H9 (cell line): ENCODE data around the gene KIZ. TPM values are rescaled to one million over a fixed set of nuclear protein-coding genes. Genes with fewer than 3 reads are reported as not detected.

ENCODE experiments used
- DNase-seq: peaks from one replicate; pipeline ENCODE4 v3.0.0-alpha.2; 2017
- H2AFZ ChIP-seq: one replicate; pipeline ENCODE4 v1.6.1; 2013; ENCODE audit warnings: mild to moderate bottlenecking, low read length, control low read depth, moderate library complexity
- H2AK5ac ChIP-seq: 2 replicates; pipeline ENCODE4 v1.6.1; 2013; ENCODE audit warnings: low read length, control low read depth, mixed read lengths; ENCODE audit not compliant: insufficient read length
- H2BK120ac ChIP-seq: one replicate; pipeline ENCODE4 v1.6.1; 2013; ENCODE audit warnings: low read depth, mild to moderate bottlenecking, low read length, control low read depth, inconsistent platforms; ENCODE audit not compliant: poor library complexity, severe bottlenecking
- H2BK12ac ChIP-seq: 2 replicates; pipeline ENCODE4 v1.6.1; 2013; ENCODE audit warnings: low read length, control low read depth, mixed read lengths, low read depth; ENCODE audit not compliant: insufficient read length
- H2BK15ac ChIP-seq: 2 replicates; pipeline ENCODE4 v1.6.1; 2013; ENCODE audit warnings: low read depth, low read length, control low read depth
- H2BK20ac ChIP-seq: one replicate; pipeline ENCODE4 v1.6.1; 2013; ENCODE audit warnings: low read depth, mild to moderate bottlenecking, low read length, control low read depth, inconsistent platforms; ENCODE audit not compliant: poor library complexity, severe bottlenecking
- H2BK5ac ChIP-seq: 2 replicates; pipeline ENCODE4 v1.6.1; 2013; ENCODE audit warnings: low read length, control low read depth, mixed read lengths; ENCODE audit not compliant: insufficient read length
- H3K14ac ChIP-seq: 2 replicates; pipeline ENCODE4 v1.6.1; 2013; ENCODE audit warnings: low read length, control low read depth; ENCODE audit not compliant: insufficient read depth
- H3K18ac ChIP-seq: 2 replicates; pipeline ENCODE4 v1.6.1; 2013; ENCODE audit warnings: low read depth, mild to moderate bottlenecking, mixed read lengths, low read length, control low read depth; ENCODE audit not compliant: insufficient read length
- H3K23ac ChIP-seq: 2 replicates; pipeline ENCODE4 v1.6.1; 2013; ENCODE audit warnings: low read length, control low read depth, mixed read lengths, low read depth; ENCODE audit not compliant: insufficient read length
- H3K23me2 ChIP-seq: 2 replicates; pipeline ENCODE4 v1.6.1; 2013; ENCODE audit warnings: low read depth, mild to moderate bottlenecking, mixed read lengths, low read length, control low read depth; ENCODE audit not compliant: insufficient read length, poor library complexity, severe bottlenecking
- H3K27ac ChIP-seq: 2 replicates; pipeline ENCODE4 v1.5.1; 2013; ENCODE audit warnings: low read length, control low read depth, mixed read lengths, low read depth; ENCODE audit not compliant: insufficient read length
- H3K27me3 ChIP-seq: 2 replicates; pipeline ENCODE4 v1.6.1; 2013; ENCODE audit warnings: low read length, control low read depth, inconsistent platforms; ENCODE audit not compliant: insufficient read depth
- H3K4ac ChIP-seq: 2 replicates; pipeline ENCODE4 v1.6.1; 2013; ENCODE audit warnings: low read depth, mild to moderate bottlenecking, control low read depth, inconsistent platforms, low read length, moderate library complexity
- H3K4me1 ChIP-seq: 2 replicates; pipeline ENCODE4 v1.6.1; 2013; ENCODE audit warnings: low read length, control low read depth, inconsistent platforms; ENCODE audit not compliant: insufficient read depth
- H3K4me2 ChIP-seq: 2 replicates; pipeline ENCODE4 v1.6.1; 2013; ENCODE audit warnings: low read length, control low read depth, mixed read lengths; ENCODE audit not compliant: insufficient read length, insufficient read depth
- H3K56ac ChIP-seq: 2 replicates; pipeline ENCODE4 v1.6.1; 2013; ENCODE audit warnings: low read depth, mild to moderate bottlenecking, mixed read lengths, low read length, control low read depth; ENCODE audit not compliant: insufficient read length
- H3K79me1 ChIP-seq: 2 replicates; pipeline ENCODE4 v1.6.1; 2013; ENCODE audit warnings: low read depth, mild to moderate bottlenecking, moderate library complexity, low read length, control low read depth, inconsistent platforms; ENCODE audit not compliant: insufficient read depth, poor library complexity, severe bottlenecking
- H3K79me2 ChIP-seq: 2 replicates; pipeline ENCODE4 v1.6.1; 2013; ENCODE audit warnings: low read length, control low read depth, inconsistent platforms; ENCODE audit not compliant: insufficient read depth
- H3K9ac ChIP-seq: 2 replicates; pipeline ENCODE4 v1.6.1; 2013; ENCODE audit warnings: low read length, control low read depth, mixed read lengths; ENCODE audit not compliant: insufficient read length; ENCODE audit errors: extremely low read depth
- H3K9me3 ChIP-seq: one replicate; pipeline ENCODE4 v1.6.1; 2013; ENCODE audit warnings: low read depth, low read length, inconsistent platforms; ENCODE audit not compliant: control insufficient read depth
- H3T11ph ChIP-seq: one replicate; pipeline ENCODE4 v1.6.1; 2013; ENCODE audit warnings: mild to moderate bottlenecking, low read length, control low read depth, inconsistent platforms
- H4K20me1 ChIP-seq: one replicate; pipeline ENCODE4 v1.6.1; 2013; ENCODE audit not compliant: control insufficient read depth, insufficient read length, insufficient read depth
- H4K5ac ChIP-seq: 2 replicates; pipeline ENCODE4 v1.6.1; 2013; ENCODE audit warnings: low read depth, mild to moderate bottlenecking, mixed read lengths, low read length, control low read depth; ENCODE audit not compliant: insufficient read length
- H4K8ac ChIP-seq: replicated peaks from 2 replicates; pipeline ENCODE4 v1.6.1; 2013; ENCODE audit warnings: low read length, control low read depth, mixed read lengths, low read depth; ENCODE audit not compliant: insufficient read length
- H4K91ac ChIP-seq: 2 replicates; pipeline ENCODE4 v1.6.1; 2013; ENCODE audit warnings: low read depth, mild to moderate bottlenecking, moderate library complexity, mixed read lengths, low read length, control low read depth; ENCODE audit not compliant: insufficient read length
- H3K27ac Mint-ChIP-seq, 3 experiments: 2 replicates in 2 of 3; 3 replicates in 1 of 3; pipeline ENCODE4 v1.8.0; 2020 to 2021; ENCODE audit warnings: mixed read lengths in 3 of 3, mild to moderate bottlenecking in 1 of 3, moderate library complexity in 1 of 3
- H3K27me3 Mint-ChIP-seq: 2 replicates; pipeline ENCODE4 v1.8.0; 2021; ENCODE audit warnings: low read depth, mild to moderate bottlenecking, moderate library complexity, mixed read lengths
- H3K36me3 Mint-ChIP-seq, 3 experiments: 2 replicates in 2 of 3; 3 replicates in 1 of 3; pipeline ENCODE4 v1.8.0; 2020 to 2021; ENCODE audit warnings: low read depth in 3 of 3, mixed read lengths in 3 of 3; ENCODE audit not compliant: insufficient read depth in 1 of 3
- H3K4me1 Mint-ChIP-seq, 2 experiments: 2 replicates each; pipeline ENCODE4 v1.8.0; 2020; ENCODE audit warnings: mixed read lengths in 2 of 2
- H3K4me3 Mint-ChIP-seq, 2 experiments: 2 replicates in 1 of 2; 3 replicates in 1 of 2; pipeline ENCODE4 v1.8.0; 2020 to 2021; ENCODE audit warnings: mild to moderate bottlenecking in 2 of 2, mixed read lengths in 2 of 2, moderate library complexity in 1 of 2
- H3K9me3 Mint-ChIP-seq, 2 experiments: 2 replicates in 1 of 2; 3 replicates in 1 of 2; pipeline ENCODE4 v1.8.0; 2020; ENCODE audit warnings: mild to moderate bottlenecking in 2 of 2, mixed read lengths in 2 of 2, moderate library complexity in 1 of 2
- CTCF ChIP-seq: fragments of 200-600 bp; sonication (generic); conservative IDR thresholded peaks from 3 replicates; pipeline ENCODE4 v1.8.0; 2021; ENCODE audit warnings: antibody characterized with exemption, mild to moderate bottlenecking
- WGBS: extraction: QIAGEN DNeasy Blood & Tissue Kit; methylation state at CpG from one replicate; pipeline ENCODE4 v1.1.7; 2013; ENCODE audit warnings: missing lambda C conversion rate, low lambda C conversion rate, mixed read lengths; ENCODE audit not compliant: insufficient read length; ENCODE audit errors: extremely low coverage; 5-methylcytosine and 5-hydroxymethylcytosine counted together
- long read RNA-seq: library from polyadenylated mRNA; unstranded; transcript quantifications from one replicate; pipeline ENCODE4 v2.0.0, GENCODE V29; 2020
- total RNA-seq: library from RNA; stranded (reverse); gene quantifications from 2 replicates; pipeline ENCODE4 v1.2.1, GENCODE V29; 2021

KIZ gene, protein sequence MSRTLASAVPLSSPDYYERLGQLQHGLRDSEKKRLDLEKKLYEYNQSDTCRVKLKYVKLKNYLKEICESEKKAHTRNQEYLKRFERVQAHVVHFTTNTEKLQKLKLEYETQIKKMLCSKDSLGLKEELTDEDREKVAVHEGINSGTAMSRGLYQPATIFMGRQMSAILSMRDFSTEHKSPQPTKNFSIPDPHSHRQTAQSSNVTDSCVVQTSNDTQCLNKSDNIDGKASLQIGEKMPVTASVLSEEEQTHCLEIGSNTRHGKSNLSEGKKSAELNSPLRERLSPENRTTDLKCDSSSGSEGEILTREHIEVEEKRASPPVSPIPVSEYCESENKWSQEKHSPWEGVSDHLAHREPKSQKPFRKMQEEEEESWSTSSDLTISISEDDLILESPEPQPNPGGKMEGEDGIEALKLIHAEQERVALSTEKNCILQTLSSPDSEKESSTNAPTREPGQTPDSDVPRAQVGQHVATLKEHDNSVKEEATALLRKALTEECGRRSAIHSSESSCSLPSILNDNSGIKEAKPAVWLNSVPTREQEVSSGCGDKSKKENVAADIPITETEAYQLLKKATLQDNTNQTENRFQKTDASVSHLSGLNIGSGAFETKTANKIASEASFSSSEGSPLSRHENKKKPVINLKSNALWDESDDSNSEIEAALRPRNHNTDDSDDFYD
- 29.3 and 41.0 TPM in 2 replicates for total RNA-seq
- long read RNA-seq, transcript KIZ-210 (13 exons, 2,130 nt), result major isoform, 92 of 177 reads
- long read RNA-seq, partial matches to known transcripts, result 20 of 177 reads
- long read RNA-seq, other reads (novel, unspliced or antisense), result 56 of 177 reads

- DNase-seq, result peak; percentile 96
- Mint-ChIP-seq H3K9me3 (no peaks in the 10 kb centered on the region; a peak in 1 of 5 replicates), H3K27me3 (peaks cover 3% of the 10 kb centered on the region; the same call in 1 of the 2 replicates), H3K36me3 (peaks cover 0 to 2% (median under 1%) of the 10 kb centered on the region in 3 experiments; a peak in 1 of 7 replicates), H3K4me1 (peaks cover 31 to 35% of the 10 kb centered on the region in 2 experiments), H3K27ac (peak within 1 kb of the TSS; percentile 37 to 92 (median 87); a peak in 6 of 7 replicates), H3K4me3 (peak within 1 kb of the TSS; percentile 87 to 92)
- Histone ChIP-seq H4K91ac (no peak within 1 kb of the TSS), H4K20me1 (no peaks in the 10 kb centered on the region), H3K9ac (peak within 1 kb of the TSS; percentile 52), H3K4ac (no peak within 1 kb of the TSS), H3K4me1 (peaks cover 5% of the 10 kb centered on the region; the same call in 1 of the 2 replicates), H3K14ac (0 out of 2 replicates have a peak within 1 kb of the TSS, but pooled peaks have one; percentile 11), H3K4me2 (peak within 1 kb of the TSS; percentile 87), H2BK12ac (no peak within 1 kb of the TSS), H2AFZ (no peak within 1 kb of the TSS), H3K9me3 (no peaks in the 10 kb centered on the region), H3K18ac (no peak within 1 kb of the TSS), H3K79me2 (peaks cover 1% of the 10 kb centered on the region; the same call in 1 of the 2 replicates), H3T11ph (no peak within 1 kb of the TSS), H3K27ac (no peak within 1 kb of the TSS), H2BK5ac (no peak within 1 kb of the TSS), H2BK120ac (no peak within 1 kb of the TSS), H2BK20ac (no peak within 1 kb of the TSS), H2AK5ac (no peak within 1 kb of the TSS), H3K79me1 (peaks cover 3% of the 10 kb centered on the region), H3K23me2 (peaks cover 8% of the 10 kb centered on the region), H3K56ac (no peak within 1 kb of the TSS), H4K5ac (no peak within 1 kb of the TSS), H4K8ac (no peak within 1 kb of the TSS), H3K27me3 (no peaks in the 10 kb centered on the region), H2BK15ac (no peak within 1 kb of the TSS), H3K23ac (no peak within 1 kb of the TSS)
- TF ChIP-seq CTCF, result peak; percentile 46; the same call in 2 of the 3 replicates
- WGBS, result no CpG with 5 or more reads among the region's 66 CpGs
These were observed at the start of gene KIZ for GRCh38 chr20:21125849-21126580. Gene KIZ, plus strand, starts transcription at chr20:21126082. Its CDS starts 34 bp downstream, at chr20:21126116.
